Fibroblast of mammary gland (primary cell): Measurements from ENCODE around the gene SHF.

ENCODE experiments used
- DNase-seq: peaks from one replicate; pipeline ENCODE4 v3.0.0-alpha.2; 2010; ENCODE audit warnings: low read depth
- H3K4me3 ChIP-seq: 2 replicates; pipeline ENCODE4 v1.5.1; 2011; ENCODE audit warnings: low read depth, mild to moderate bottlenecking, low read length, moderate library complexity; ENCODE audit not compliant: control insufficient read depth
- TF ChIP-seq, protein P1 (sequence below): conservative IDR thresholded peaks from 2 replicates; pipeline ENCODE4 v1.5.1; 2011; ENCODE audit warnings: low read depth, low read length, inconsistent platforms; ENCODE audit not compliant: control insufficient read depth, insufficient read depth

SHF gene

DNA sequence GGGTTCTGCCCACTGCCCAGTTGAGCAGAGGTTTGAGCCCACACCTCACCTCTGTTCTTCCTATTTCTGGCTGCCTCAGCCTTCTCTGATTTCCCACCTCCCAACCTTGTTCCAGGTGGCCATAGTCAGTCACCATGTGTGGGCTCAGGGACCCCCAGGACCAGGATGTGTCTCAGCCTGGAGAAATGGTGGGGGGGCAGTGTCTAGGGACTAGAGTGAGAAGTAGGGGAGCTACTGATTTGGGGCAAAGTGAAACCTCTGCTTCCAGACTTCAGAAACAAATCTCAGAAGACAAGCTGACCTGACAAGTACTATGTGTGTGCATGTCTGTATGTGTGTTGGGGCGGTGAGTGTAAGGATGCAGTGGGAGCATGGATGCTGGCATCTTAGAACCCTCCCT is 22.9 kb downstream of the SHF start:
- no peak for DNase-seq
- H3K4me3 ChIP-seq = no peak overlapping the region
- TF ChIP-seq, protein P1, sequence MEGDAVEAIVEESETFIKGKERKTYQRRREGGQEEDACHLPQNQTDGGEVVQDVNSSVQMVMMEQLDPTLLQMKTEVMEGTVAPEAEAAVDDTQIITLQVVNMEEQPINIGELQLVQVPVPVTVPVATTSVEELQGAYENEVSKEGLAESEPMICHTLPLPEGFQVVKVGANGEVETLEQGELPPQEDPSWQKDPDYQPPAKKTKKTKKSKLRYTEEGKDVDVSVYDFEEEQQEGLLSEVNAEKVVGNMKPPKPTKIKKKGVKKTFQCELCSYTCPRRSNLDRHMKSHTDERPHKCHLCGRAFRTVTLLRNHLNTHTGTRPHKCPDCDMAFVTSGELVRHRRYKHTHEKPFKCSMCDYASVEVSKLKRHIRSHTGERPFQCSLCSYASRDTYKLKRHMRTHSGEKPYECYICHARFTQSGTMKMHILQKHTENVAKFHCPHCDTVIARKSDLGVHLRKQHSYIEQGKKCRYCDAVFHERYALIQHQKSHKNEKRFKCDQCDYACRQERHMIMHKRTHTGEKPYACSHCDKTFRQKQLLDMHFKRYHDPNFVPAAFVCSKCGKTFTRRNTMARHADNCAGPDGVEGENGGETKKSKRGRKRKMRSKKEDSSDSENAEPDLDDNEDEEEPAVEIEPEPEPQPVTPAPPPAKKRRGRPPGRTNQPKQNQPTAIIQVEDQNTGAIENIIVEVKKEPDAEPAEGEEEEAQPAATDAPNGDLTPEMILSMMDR = no peak

DNA sequence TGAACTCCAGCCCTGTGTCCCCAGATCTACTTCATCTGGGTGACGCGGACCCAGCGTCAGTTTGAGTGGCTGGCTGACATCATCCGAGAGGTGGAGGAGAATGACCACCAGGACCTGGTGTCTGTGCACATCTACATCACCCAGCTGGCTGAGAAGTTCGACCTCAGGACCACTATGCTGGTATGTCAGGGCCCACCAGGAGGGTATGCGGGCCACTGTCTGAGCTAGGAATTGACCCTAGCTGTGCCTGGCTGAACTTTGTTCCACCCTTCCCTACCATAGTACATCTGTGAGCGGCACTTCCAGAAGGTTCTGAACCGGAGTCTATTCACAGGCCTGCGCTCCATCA is 24.3 kb downstream of the SHF start:
- DNase-seq = no peak
- no peak overlapping the region for H3K4me3 ChIP-seq
- TF ChIP-seq, protein P1 = no peak

DNA sequence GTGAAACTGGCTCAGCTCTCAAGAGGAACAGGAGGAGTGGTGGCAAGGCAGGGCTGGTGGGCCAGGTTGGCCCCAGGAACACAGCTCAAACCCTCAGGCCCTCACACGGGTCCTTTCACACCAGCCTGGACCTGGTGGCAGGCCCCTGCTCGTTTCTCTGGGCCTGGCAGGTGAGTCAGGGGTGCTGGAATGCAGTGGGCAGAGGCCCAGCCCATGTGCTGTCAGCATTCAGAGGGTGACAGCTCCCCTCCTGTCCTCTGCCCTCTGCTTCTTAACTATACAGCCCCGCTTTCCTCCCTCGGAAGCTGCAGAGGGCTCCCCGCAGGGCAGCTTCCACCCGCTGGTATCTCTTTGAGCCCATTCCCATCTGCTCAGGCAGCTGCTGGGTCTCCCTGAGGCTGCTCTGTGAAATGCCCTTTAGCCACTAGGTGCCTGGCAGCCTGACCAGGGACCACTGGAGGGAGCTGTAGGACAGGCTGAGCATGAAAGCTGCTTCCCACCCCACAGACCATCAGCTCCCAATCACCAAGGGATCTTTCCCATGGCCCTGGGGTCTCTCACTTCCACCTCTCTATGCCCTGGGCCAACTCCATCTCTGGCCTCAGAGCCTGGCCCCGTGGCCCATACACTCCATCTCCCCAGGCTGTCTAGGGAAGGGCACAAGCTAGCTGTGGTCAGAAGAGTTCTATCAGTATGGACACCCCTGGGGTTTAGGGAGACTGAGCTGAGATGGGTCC is 24.8 kb downstream of the SHF start:
- H3K4me3 ChIP-seq = no peak overlapping the region
- peak; percentile 79 for DNase-seq
- TF ChIP-seq, protein P1 = peak; percentile 97

DNA sequence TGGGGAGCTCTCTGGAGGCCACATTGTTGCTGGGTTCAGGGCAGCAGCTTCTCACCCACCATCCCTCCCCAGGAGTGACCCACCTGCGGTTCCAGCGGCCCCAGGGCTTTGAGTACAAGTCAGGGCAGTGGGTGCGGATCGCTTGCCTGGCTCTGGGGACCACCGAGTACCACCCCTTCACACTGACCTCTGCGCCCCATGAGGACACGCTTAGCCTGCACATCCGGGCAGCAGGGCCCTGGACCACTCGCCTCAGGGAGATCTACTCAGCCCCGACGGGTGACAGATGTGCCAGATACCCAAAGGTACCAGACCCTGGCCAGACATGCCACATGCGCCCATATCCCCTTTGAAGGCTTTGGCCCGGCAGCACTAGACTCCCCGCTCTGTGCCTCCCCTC is 26.1 kb downstream of the SHF start:
- DNase-seq = no peak
- no peak overlapping the region for H3K4me3 ChIP-seq
- TF ChIP-seq, protein P1 = no peak

DNA sequence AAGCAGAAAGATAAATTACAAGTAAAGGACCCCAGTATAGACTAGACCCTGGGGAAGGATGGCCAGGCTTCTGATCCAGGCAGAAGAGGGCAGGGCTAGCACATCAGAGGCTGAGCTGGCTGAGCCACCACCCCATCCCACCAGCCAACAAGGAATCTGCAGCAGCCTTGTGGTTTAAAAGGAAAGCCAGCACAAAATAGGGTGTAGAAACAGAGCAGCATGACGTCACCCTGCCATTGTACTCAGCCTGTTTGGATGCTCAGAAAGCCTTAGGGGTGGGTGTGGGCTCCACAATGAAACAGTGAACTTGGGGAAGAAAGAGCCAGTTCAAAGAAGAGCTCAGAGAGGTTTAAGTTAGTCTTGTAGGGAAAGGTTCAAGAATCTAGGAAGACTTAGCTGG is 29.8 kb downstream of the SHF start:
- TF ChIP-seq, protein P1 = no peak
- H3K4me3 ChIP-seq = no peak overlapping the region
- DNase-seq = peak; percentile 85

DNA sequence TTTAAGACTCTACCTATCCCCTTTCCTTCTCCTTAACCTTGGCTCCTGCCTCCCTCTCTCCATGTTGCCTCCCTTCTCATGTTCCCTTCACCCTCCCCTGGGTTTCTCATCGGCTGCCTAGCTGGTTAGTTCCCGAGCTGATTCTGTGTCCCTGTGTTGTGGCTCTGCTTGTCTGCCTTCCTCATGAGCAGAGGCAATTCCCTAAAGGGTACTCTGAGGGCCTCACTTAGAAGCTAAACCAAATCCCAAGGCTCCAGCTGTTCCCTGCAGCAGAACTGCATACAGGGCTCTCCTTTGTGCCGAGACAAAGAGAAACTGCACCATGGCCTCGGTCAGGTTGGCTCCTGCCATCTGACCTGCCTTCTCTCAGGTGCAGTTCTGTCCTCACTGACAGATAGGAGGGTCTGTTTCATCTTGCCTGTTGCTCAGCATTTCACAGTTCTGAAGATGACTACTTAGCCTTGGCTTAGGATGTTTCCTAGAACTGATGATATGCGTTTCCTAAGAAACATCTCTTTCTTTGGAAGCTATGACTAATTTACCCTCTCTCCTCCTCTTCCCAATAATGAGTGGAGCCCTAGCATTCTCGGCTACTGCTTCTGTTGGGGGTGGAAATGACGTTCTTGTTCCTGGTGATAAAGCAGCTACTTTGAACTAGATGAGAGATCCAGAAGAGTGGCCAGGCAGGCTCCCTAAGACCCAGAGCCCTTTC is 30.9 kb downstream of the SHF start:
- H3K4me3 ChIP-seq = no peak overlapping the region
- TF ChIP-seq, protein P1 = no peak
- peak; percentile 84 for DNase-seq

DNA sequence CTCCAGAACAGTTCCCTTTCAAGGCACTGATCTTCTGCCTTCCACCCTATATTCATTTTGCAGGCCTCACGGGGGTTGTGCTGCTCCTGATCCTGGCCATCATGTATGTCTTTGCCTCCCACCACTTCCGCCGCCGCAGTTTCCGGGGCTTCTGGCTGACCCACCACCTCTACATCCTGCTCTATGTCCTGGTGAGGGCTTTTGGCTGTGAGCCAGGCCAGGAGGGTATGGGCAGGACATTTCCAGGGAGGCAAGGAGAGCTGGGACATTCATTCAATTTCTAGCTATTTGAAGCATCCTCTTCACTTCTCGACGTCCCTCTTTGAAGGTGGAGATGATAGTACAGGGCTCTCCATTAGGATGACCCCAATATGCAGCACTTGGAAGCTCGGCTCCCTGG is 32.0 kb downstream of the SHF start:
- DNase-seq = no peak
- TF ChIP-seq, protein P1 = no peak
- H3K4me3 ChIP-seq = no peak overlapping the region
